Cardiac muscle cell (in vitro differentiated cells and primary cell): ENCODE measurements around the gene ATP8A2. TPM values are rescaled to one million over a fixed set of nuclear protein-coding genes. Genes with fewer than 3 reads are reported as not detected.

Experiments used
- DNase-seq, 2 donors: peaks; one replicate each; pipeline versions ENCODE4 v3.0.0 to v3.0.0-alpha.2; 2010 to 2017; ENCODE audit warnings: low read depth in 1 of 2, low spot score in 1 of 2
- H3K27ac ChIP-seq: fragments of 200-600 bp; sonication (generic); 2 replicates; pipeline ENCODE4 v1.5.1; 2016
- H3K27me3 ChIP-seq: fragments of 200-600 bp; sonication (generic); 2 replicates; pipeline ENCODE4 v1.6.0; 2016; ENCODE audit warnings: control low read depth
- H3K36me3 ChIP-seq: fragments of 200-600 bp; sonication (generic); 2 replicates; pipeline ENCODE4 v1.5.1; 2016; ENCODE audit warnings: control low read depth
- H3K4me1 ChIP-seq: fragments of 200-600 bp; sonication (generic); 2 replicates; pipeline ENCODE4 v1.8.1; 2017; ENCODE audit warnings: low read depth, mild to moderate bottlenecking, mixed run types
- H3K4me3 ChIP-seq: fragments of 200-600 bp; sonication (generic); 2 replicates; pipeline ENCODE4 v1.5.1; 2016; ENCODE audit warnings: mild to moderate bottlenecking
- H3K9me3 ChIP-seq: fragments of 200-600 bp; sonication (generic); 2 replicates; pipeline ENCODE4 v1.5.1; 2017; ENCODE audit warnings: low read depth, mild to moderate bottlenecking, control low read depth
- CTCF ChIP-seq: IDR thresholded peaks from 2 replicates; pipeline ENCODE4 v1.5.1; 2012; ENCODE audit warnings: low read depth, mild to moderate bottlenecking, low read length
- polyA plus RNA-seq: library from polyadenylated mRNA; unstranded; fragments of >200 nt; fragmentation: Nextera tagmentation; extraction: Ambion mirVana; gene quantifications from 2 replicates; pipeline ENCODE4 v1.2.1, GENCODE V29; 2016
- total RNA-seq: library from RNA; depleted of rRNA; stranded (reverse); fragments of >200 nt; gene quantifications from 2 replicates; pipeline ENCODE4 v1.2.3, GENCODE V29; 2016

ATP8A2 gene
- total and polyA plus RNA-seq, 2 experiments from 2014 or later, result 0.86 to 0.89 TPM

- TF ChIP-seq CTCF, result no peak
- no peaks in the 10 kb centered on the region for H3K36me3 ChIP-seq
- DNase-seq, result no peak
These were observed 123.1 kb downstream of the ATP8A2 start for GRCh38 chr13:25494698-25495411.

GRCh38 chr13:25501231-25501630 is 129.5 kb downstream of the ATP8A2 start:
- no peak for TF ChIP-seq CTCF
- no peaks in the 10 kb centered on the region for H3K36me3 ChIP-seq
- H3K27ac ChIP-seq, result no peak overlapping the region
- H3K4me3 ChIP-seq, result no peak overlapping the region
- peaks cover 3% of the 10 kb centered on the region for H3K27me3 ChIP-seq
- DNase-seq, result no peak
- H3K9me3 ChIP-seq, result no peaks in the 10 kb centered on the region
- no peaks in the 10 kb centered on the region for H3K4me1 ChIP-seq

More at GRCh38 chr13:25494698-25495411, 123.1 kb downstream of the ATP8A2 start:
- H3K27me3 ChIP-seq, result no peaks in the 10 kb centered on the region
- H3K4me1 ChIP-seq, result no peaks in the 10 kb centered on the region
- no peaks in the 10 kb centered on the region for H3K9me3 ChIP-seq
- no peak overlapping the region for H3K27ac ChIP-seq
- no peak overlapping the region for H3K4me3 ChIP-seq

GRCh38 chr13:25502031-25502430 is 130.3 kb downstream of the ATP8A2 start:
- H3K4me1 ChIP-seq, result no peaks in the 10 kb centered on the region
- no peaks in the 10 kb centered on the region for H3K9me3 ChIP-seq
- H3K4me3 ChIP-seq, result no peak overlapping the region
- H3K36me3 ChIP-seq, result no peaks in the 10 kb centered on the region
- H3K27ac ChIP-seq, result no peak overlapping the region
- no peak for TF ChIP-seq CTCF
- DNase-seq, result no peak
- H3K27me3 ChIP-seq, result peaks cover 3% of the 10 kb centered on the region

GRCh38 chr13:25502551-25502950 is 130.8 kb downstream of the ATP8A2 start:
- H3K4me3 ChIP-seq, result no peak overlapping the region
- no peaks in the 10 kb centered on the region for H3K36me3 ChIP-seq
- TF ChIP-seq CTCF, result no peak
- no peak overlapping the region for H3K27ac ChIP-seq
- peaks cover 3% of the 10 kb centered on the region for H3K27me3 ChIP-seq
- no peaks in the 10 kb centered on the region for H3K4me1 ChIP-seq
- no peak for DNase-seq
- no peaks in the 10 kb centered on the region for H3K9me3 ChIP-seq

GRCh38 chr13:25503856-25504255 is 132.1 kb downstream of the ATP8A2 start:
- no peak for DNase-seq
- no peak for TF ChIP-seq CTCF
- H3K9me3 ChIP-seq, result no peaks in the 10 kb centered on the region
- H3K4me3 ChIP-seq, result no peak overlapping the region
- H3K27ac ChIP-seq, result no peak overlapping the region
- no peaks in the 10 kb centered on the region for H3K4me1 ChIP-seq
- H3K27me3 ChIP-seq, result peaks cover 3% of the 10 kb centered on the region
- H3K36me3 ChIP-seq, result no peaks in the 10 kb centered on the region
